Fibroblast of lung (primary cell): ENCODE measurements around the gene EIF5.

Experiments used
- EZH2 ChIP-seq: IDR thresholded peaks from 2 replicates; pipeline ENCODE4 v1.5.1; 2012; ENCODE audit warnings: low read length, control low read depth, mild to moderate bottlenecking; ENCODE audit errors: missing control alignments
- TF ChIP-seq, protein P1 (sequence below), 2 donors: IDR thresholded peaks in 1 of 2; conservative IDR thresholded peaks in 1 of 2; 1 replicate in 1 of 2; 2 replicates in 1 of 2; pipeline ENCODE4 v1.5.1; 2011 to 2012; ENCODE audit warnings: low read length in 2 of 2, control low read depth in 1 of 2, inconsistent platforms in 1 of 2, low read depth in 1 of 2, mild to moderate bottlenecking in 1 of 2

DNA sequence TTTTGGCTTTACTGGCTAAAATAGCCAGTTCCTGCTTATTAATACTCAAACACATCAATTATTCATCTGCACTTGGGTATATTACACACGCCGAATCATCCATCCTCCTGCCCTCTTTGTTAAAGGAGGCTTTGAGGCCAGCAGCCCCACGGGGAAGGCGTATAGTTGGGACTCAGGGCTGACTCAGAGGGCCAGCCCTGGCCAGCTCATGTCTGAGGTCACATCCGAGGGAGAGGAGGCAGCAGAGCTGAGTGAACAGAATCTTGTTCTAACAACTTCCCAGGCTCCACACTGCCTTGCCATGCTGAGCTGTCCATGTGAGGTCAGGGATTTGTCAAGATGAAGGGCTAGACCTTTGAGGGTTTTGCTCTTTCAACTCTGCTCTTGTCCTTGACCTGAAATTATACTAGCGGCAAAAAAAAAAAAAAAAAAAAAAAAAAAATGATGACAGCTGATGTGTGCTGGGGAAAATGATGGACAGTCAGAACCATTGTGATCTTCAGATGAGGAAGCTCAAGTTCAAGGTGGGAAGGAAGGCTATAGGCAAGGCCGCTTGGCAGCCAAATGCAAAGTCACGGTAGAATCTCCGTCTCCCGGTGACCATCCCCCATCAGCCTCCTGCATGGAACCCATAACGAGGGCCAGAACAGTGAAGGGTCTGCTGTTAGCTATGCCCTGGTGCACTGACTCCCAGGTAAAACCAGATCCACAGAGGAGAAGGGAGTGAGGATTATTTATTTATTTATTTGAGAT lies 38.7 kb downstream of the EIF5 start:
- TF ChIP-seq, protein P1, sequence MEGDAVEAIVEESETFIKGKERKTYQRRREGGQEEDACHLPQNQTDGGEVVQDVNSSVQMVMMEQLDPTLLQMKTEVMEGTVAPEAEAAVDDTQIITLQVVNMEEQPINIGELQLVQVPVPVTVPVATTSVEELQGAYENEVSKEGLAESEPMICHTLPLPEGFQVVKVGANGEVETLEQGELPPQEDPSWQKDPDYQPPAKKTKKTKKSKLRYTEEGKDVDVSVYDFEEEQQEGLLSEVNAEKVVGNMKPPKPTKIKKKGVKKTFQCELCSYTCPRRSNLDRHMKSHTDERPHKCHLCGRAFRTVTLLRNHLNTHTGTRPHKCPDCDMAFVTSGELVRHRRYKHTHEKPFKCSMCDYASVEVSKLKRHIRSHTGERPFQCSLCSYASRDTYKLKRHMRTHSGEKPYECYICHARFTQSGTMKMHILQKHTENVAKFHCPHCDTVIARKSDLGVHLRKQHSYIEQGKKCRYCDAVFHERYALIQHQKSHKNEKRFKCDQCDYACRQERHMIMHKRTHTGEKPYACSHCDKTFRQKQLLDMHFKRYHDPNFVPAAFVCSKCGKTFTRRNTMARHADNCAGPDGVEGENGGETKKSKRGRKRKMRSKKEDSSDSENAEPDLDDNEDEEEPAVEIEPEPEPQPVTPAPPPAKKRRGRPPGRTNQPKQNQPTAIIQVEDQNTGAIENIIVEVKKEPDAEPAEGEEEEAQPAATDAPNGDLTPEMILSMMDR (conservative IDR thresholded peaks at IDR 0.05 in 1 of 2, IDR thresholded peaks at IDR 0.05 in 1 of 2; ENCODE audit: low read depth in 1 of 2, low read length in 2 of 2), result no peak
- TF ChIP-seq EZH2, result no peak
